Liver (tissue), 3 donors: ENCODE data around the gene CR1.

ENCODE experiments used
- HNF4G ChIP-seq: IDR thresholded peaks from 2 replicates; pipeline ENCODE4 v1.6.1; 2016; ENCODE audit warnings: antibody characterized with exemption
- RXRA ChIP-seq, 2 donors: IDR thresholded peaks; 2 replicates each; pipeline ENCODE4 v1.6.1; 2017 to 2018; ENCODE audit warnings: antibody characterized with exemption in 2 of 2, mild to moderate bottlenecking in 1 of 2
- TAF1 ChIP-seq: conservative IDR thresholded peaks from 2 replicates; pipeline ENCODE4 v1.6.1; 2016; ENCODE audit warnings: antibody characterized with exemption, mild to moderate bottlenecking
- TF ChIP-seq, protein P1 (sequence below): fragments of 150-350 bp; IDR thresholded peaks from 2 replicates; pipeline ENCODE4 v1.5.1; 2017; ENCODE audit warnings: improper control_type of control experiment, low read depth, low read length; ENCODE audit not compliant: missing input control
- TF ChIP-seq, protein P2 (sequence below): IDR thresholded peaks from 2 replicates; pipeline ENCODE4 v1.6.1; 2016; ENCODE audit warnings: antibody characterized with exemption
- TF ChIP-seq, protein P3 (sequence below): IDR thresholded peaks from 2 replicates; pipeline ENCODE4 v1.6.1; 2016; ENCODE audit warnings: antibody characterized with exemption
- TF ChIP-seq, protein P4 (sequence below): IDR thresholded peaks from 2 replicates; pipeline ENCODE4 v1.6.1; 2016; ENCODE audit warnings: antibody characterized with exemption
- donor health status: healthy.
- donor health status: healthy.

DNA sequence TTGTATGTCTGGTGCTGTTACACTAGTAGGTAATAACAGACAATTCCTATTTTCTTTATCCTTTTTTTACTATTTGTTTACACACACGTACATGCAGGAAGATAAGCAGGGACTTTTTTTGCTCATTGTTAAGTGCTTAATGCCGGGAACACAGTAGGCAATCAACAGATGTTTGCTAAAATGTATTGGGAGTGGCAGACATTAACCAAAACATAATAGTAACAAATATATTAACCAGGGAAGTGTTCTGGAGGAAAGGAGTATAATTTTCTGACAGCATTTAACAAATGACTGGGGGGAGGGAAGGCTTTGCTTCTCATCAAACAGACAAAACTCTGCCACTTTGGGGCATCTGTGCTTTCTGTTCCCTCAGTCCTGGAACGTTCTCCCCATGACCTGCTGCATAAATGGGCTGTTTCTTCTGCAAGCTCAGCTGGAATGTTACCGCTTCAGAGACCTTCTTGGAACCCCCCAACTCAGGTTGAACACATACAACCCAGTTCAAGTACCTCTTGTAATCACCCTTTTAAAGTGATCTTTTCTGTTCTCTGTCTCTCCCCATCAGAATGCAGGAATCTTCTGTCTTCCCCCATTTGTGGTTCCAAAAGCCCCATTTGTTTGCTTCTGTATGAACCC lies 151.1 kb downstream of the CR1 start:
- TF ChIP-seq, protein P1, sequence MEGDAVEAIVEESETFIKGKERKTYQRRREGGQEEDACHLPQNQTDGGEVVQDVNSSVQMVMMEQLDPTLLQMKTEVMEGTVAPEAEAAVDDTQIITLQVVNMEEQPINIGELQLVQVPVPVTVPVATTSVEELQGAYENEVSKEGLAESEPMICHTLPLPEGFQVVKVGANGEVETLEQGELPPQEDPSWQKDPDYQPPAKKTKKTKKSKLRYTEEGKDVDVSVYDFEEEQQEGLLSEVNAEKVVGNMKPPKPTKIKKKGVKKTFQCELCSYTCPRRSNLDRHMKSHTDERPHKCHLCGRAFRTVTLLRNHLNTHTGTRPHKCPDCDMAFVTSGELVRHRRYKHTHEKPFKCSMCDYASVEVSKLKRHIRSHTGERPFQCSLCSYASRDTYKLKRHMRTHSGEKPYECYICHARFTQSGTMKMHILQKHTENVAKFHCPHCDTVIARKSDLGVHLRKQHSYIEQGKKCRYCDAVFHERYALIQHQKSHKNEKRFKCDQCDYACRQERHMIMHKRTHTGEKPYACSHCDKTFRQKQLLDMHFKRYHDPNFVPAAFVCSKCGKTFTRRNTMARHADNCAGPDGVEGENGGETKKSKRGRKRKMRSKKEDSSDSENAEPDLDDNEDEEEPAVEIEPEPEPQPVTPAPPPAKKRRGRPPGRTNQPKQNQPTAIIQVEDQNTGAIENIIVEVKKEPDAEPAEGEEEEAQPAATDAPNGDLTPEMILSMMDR: no peak
- TF ChIP-seq RXRA (IDR thresholded peaks at IDR 0.05) (no peak), TAF1 (no peak), HNF4G (no peak)
- TF ChIP-seq, protein P2, sequence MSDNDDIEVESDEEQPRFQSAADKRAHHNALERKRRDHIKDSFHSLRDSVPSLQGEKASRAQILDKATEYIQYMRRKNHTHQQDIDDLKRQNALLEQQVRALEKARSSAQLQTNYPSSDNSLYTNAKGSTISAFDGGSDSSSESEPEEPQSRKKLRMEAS: no peak
- TF ChIP-seq, protein P3, sequence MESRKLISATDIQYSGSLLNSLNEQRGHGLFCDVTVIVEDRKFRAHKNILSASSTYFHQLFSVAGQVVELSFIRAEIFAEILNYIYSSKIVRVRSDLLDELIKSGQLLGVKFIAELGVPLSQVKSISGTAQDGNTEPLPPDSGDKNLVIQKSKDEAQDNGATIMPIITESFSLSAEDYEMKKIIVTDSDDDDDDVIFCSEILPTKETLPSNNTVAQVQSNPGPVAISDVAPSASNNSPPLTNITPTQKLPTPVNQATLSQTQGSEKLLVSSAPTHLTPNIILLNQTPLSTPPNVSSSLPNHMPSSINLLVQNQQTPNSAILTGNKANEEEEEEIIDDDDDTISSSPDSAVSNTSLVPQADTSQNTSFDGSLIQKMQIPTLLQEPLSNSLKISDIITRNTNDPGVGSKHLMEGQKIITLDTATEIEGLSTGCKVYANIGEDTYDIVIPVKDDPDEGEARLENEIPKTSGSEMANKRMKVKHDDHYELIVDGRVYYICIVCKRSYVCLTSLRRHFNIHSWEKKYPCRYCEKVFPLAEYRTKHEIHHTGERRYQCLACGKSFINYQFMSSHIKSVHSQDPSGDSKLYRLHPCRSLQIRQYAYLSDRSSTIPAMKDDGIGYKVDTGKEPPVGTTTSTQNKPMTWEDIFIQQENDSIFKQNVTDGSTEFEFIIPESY: no peak
- TF ChIP-seq, protein P4, sequence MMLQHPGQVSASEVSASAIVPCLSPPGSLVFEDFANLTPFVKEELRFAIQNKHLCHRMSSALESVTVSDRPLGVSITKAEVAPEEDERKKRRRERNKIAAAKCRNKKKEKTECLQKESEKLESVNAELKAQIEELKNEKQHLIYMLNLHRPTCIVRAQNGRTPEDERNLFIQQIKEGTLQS: no peak
